ENCODE measurements around the gene RNF123. TPM values are rescaled to one million over a fixed set of nuclear protein-coding genes. Genes with fewer than 3 reads are reported as not detected.

Gene RNF123
- total and polyA plus RNA-seq, 2 experiments from 2014 or later = 14.6 to 32.5 TPM

- TF ChIP-seq ZNF114 (CRISPR knock-in tag; IDR thresholded peaks at IDR 0.05) (no peak), EZH2 (IDR thresholded peaks at IDR 0.05; ENCODE audit: low read depth, unreplicated experiment) (no peak), REST (IDR thresholded peaks at IDR 0.05; ENCODE audit: unreplicated experiment) (no peak), STAT1 (IDR thresholded peaks at IDR 0.05; ENCODE audit: unreplicated experiment) (no peak), ZNF462 (CRISPR knock-in tag; IDR thresholded peaks at IDR 0.05) (no peak), JUNB (IDR thresholded peaks at IDR 0.05; ENCODE audit: unreplicated experiment) (no peak), EZH2phosphoT487 (IDR thresholded peaks at IDR 0.05; ENCODE audit: unreplicated experiment) (no peak), ZNF331 (CRISPR knock-in tag; IDR thresholded peaks at IDR 0.05; ENCODE audit: low read depth) (no peak), POLR2AphosphoS5 (IDR thresholded peaks at IDR 0.05; ENCODE audit: low read depth) (no peak), CREB1 (CRISPR knock-in tag; IDR thresholded peaks at IDR 0.05; ENCODE audit: low read depth) (no peak), ETS1 (IDR thresholded peaks at IDR 0.05) (no peak), CTCF (conservative IDR thresholded peaks at IDR 0.05; ENCODE audit: low read depth in 2 of 2) (no peak), NANOG (IDR thresholded peaks at IDR 0.05; ENCODE audit: borderline replicate concordance) (no peak)
- Histone ChIP-seq H3K36me3 (ENCODE audit: insufficient read depth) (no peaks in the 10 kb centered on the region), H3K27ac (ENCODE audit: low read depth) (no peak overlapping the region), H3K9me2 (ENCODE audit: insufficient read depth) (no peaks in the 10 kb centered on the region), H3K4me2 (no peak overlapping the region), H3F3A (replicated peaks; ENCODE audit: low read depth) (no peaks in the 10 kb centered on the region), H3K79me2 (replicated peaks; ENCODE audit: insufficient read depth) (no peaks in the 10 kb centered on the region), H3K4me1 (ENCODE audit: insufficient read depth) (no peaks in the 10 kb centered on the region), H3K27me3 (ENCODE audit: insufficient read depth) (no peaks in the 10 kb centered on the region), H4K20me1 (replicated peaks; ENCODE audit: insufficient read depth) (no peaks in the 10 kb centered on the region), H2AFZ (no peak overlapping the region), H3K4me3 (no peak overlapping the region)
- H3K27ac Mint-ChIP-seq = no peak overlapping the region
- H3K27me3 Mint-ChIP-seq (ENCODE audit: insufficient read depth, low read depth, poor library complexity) = peaks cover 20% of the 10 kb centered on the region
- H3K4me3 Mint-ChIP-seq = no peak overlapping the region
- H3K4me1 Mint-ChIP-seq = no peaks in the 10 kb centered on the region; the same call in 2 of the 3 replicates
- H3K9me3 Mint-ChIP-seq = no peaks in the 10 kb centered on the region
- DNase-seq (ENCODE audit: low spot score) (no peak), ATAC-seq (no peak)
- no peaks in the 10 kb centered on the region for H3K36me3 Mint-ChIP-seq (ENCODE audit: low read depth)
Measured at GRCh38 chr3:49655731-49656285, 33.5 kb upstream of the RNF123 start.

All from GM23338 (cell line).